Mucosa of rectum (tissue), 2 donors: Measurements from ENCODE around the gene ITSN1.
A peak's percentile ranks its signal among the peaks of the same experiment; 100 is the strongest.

ENCODE experiments used
- H3K27ac ChIP-seq, 2 donors: one replicate each; pipeline ENCODE4 v1.7.0; 2013; ENCODE audit warnings: inconsistent platforms in 2 of 2, low read depth in 2 of 2, low read length in 2 of 2
- H3K27me3 ChIP-seq, 2 donors: one replicate each; pipeline ENCODE4 v1.7.0; 2013; ENCODE audit warnings: low read length in 2 of 2; ENCODE audit not compliant: control insufficient read depth in 2 of 2, insufficient read depth in 2 of 2
- H3K36me3 ChIP-seq, 2 donors: one replicate each; pipeline ENCODE4 v1.7.0; 2013; ENCODE audit warnings: low read length in 2 of 2; ENCODE audit not compliant: control insufficient read depth in 2 of 2, insufficient read depth in 2 of 2
- H3K4me1 ChIP-seq, 2 donors: one replicate each; pipeline ENCODE4 v1.7.0; 2013; ENCODE audit warnings: low read length in 2 of 2, mild to moderate bottlenecking in 1 of 2; ENCODE audit not compliant: control insufficient read depth in 2 of 2, insufficient read depth in 2 of 2
- H3K4me3 ChIP-seq, 2 donors: one replicate each; pipeline ENCODE4 v1.7.0; 2013; ENCODE audit warnings: low read length in 2 of 2
- H3K9ac ChIP-seq, 2 donors: one replicate each; pipeline ENCODE4 v1.7.0; 2013; ENCODE audit warnings: low read length in 2 of 2, low read depth in 1 of 2, mild to moderate bottlenecking in 1 of 2
- H3K9me3 ChIP-seq, 2 donors: one replicate each; pipeline ENCODE4 v1.7.0; 2013; ENCODE audit warnings: low read length in 2 of 2; ENCODE audit not compliant: control insufficient read depth in 2 of 2
- donor health status: healthy.
- donor health status: Normal muscosa, but diverticular disease.

ITSN1 gene

GRCh38 chr21:33816174-33816573, 173.9 kb downstream of the ITSN1 start:
- H3K27me3 ChIP-seq: no peaks in the 10 kb centered on the region
- H3K36me3 ChIP-seq: peaks cover 15 to 24% of the 10 kb centered on the region in 2 donors
- no peak overlapping the region for H3K9ac ChIP-seq
- no peak overlapping the region for H3K4me3 ChIP-seq
- H3K27ac ChIP-seq: no peak overlapping the region
- no peaks in the 10 kb centered on the region for H3K9me3 ChIP-seq
- no peaks in the 10 kb centered on the region for H3K4me1 ChIP-seq

- Histone ChIP-seq H3K9ac (no peak overlapping the region), H3K4me1 (no peaks in the 10 kb centered on the region), H3K4me3 (no peak overlapping the region), H3K36me3 (peaks cover 15 to 24% of the 10 kb centered on the region in 2 donors), H3K27ac (no peak overlapping the region), H3K9me3 (no peaks in the 10 kb centered on the region), H3K27me3 (no peaks in the 10 kb centered on the region)
Observed at GRCh38 chr21:33817138-33817537, 174.8 kb downstream of the ITSN1 start.

GRCh38 chr21:33817663-33818451, 175.6 kb downstream of the ITSN1 start:
- no peak overlapping the region for H3K27ac ChIP-seq
- H3K4me1 ChIP-seq: no peaks in the 10 kb centered on the region
- no peaks in the 10 kb centered on the region for H3K27me3 ChIP-seq
- H3K36me3 ChIP-seq: peaks cover 15 to 24% of the 10 kb centered on the region in 2 donors
- no peaks in the 10 kb centered on the region for H3K9me3 ChIP-seq
- no peak overlapping the region for H3K4me3 ChIP-seq
- H3K9ac ChIP-seq: no peak overlapping the region

GRCh38 chr21:33820230-33820770, 178.0 kb downstream of the ITSN1 start:
- H3K36me3 ChIP-seq: peaks cover 6 to 16% of the 10 kb centered on the region in 2 donors

GRCh38 chr21:33820798-33821197, 178.5 kb downstream of the ITSN1 start:
- H3K9me3 ChIP-seq: no peaks in the 10 kb centered on the region
- no peak overlapping the region for H3K4me3 ChIP-seq
- H3K9ac ChIP-seq: no peak overlapping the region
- no peaks in the 10 kb centered on the region for H3K27me3 ChIP-seq
- peaks cover 6 to 16% of the 10 kb centered on the region in 2 donors for H3K36me3 ChIP-seq
- no peaks in the 10 kb centered on the region for H3K4me1 ChIP-seq
- H3K27ac ChIP-seq: no peak overlapping the region

More at GRCh38 chr21:33820230-33820770, 178.0 kb downstream of the ITSN1 start:
- no peak overlapping the region for H3K4me3 ChIP-seq
- H3K9ac ChIP-seq: no peak overlapping the region
- H3K4me1 ChIP-seq: no peaks in the 10 kb centered on the region
- no peak overlapping the region for H3K27ac ChIP-seq
- H3K27me3 ChIP-seq: no peaks in the 10 kb centered on the region
- H3K9me3 ChIP-seq: no peaks in the 10 kb centered on the region

GRCh38 chr21:33821503-33822322, 179.4 kb downstream of the ITSN1 start:
- Histone ChIP-seq H3K9me3 (no peaks in the 10 kb centered on the region), H3K27me3 (no peaks in the 10 kb centered on the region), H3K9ac (no peak overlapping the region), H3K4me3 (no peak overlapping the region), H3K4me1 (no peaks in the 10 kb centered on the region), H3K36me3 (peaks cover 6 to 16% of the 10 kb centered on the region in 2 donors), H3K27ac (no peak overlapping the region)

- no peak overlapping the region for H3K4me3 ChIP-seq
- no peak overlapping the region for H3K9ac ChIP-seq
- H3K36me3 ChIP-seq: peaks cover 3 to 5% of the 10 kb centered on the region in 2 donors
- peaks cover 0 to 3% of the 10 kb centered on the region in 2 donors for H3K4me1 ChIP-seq
- no peaks in the 10 kb centered on the region for H3K9me3 ChIP-seq
- H3K27ac ChIP-seq: no peak overlapping the region
- no peaks in the 10 kb centered on the region for H3K27me3 ChIP-seq
Observed at GRCh38 chr21:33824156-33824941, 182.0 kb downstream of the ITSN1 start.

GRCh38 chr21:33825419-33825818, 183.1 kb downstream of the ITSN1 start:
- peak overlapping the region in 1 of 2 donors; percentile 5 for H3K27ac ChIP-seq

GRCh38 chr21:33825915-33826314, 183.6 kb downstream of the ITSN1 start:
- H3K27me3 ChIP-seq: no peaks in the 10 kb centered on the region
- H3K27ac ChIP-seq: no peak overlapping the region
- no peak overlapping the region for H3K4me3 ChIP-seq
- H3K36me3 ChIP-seq: peaks cover 6 to 10% of the 10 kb centered on the region in 2 donors
- no peaks in the 10 kb centered on the region for H3K9me3 ChIP-seq
- peaks cover 0 to 3% of the 10 kb centered on the region in 2 donors for H3K4me1 ChIP-seq
- no peak overlapping the region for H3K9ac ChIP-seq

More at GRCh38 chr21:33825419-33825818, 183.1 kb downstream of the ITSN1 start:
- Histone ChIP-seq H3K36me3 (peaks cover 5 to 10% of the 10 kb centered on the region in 2 donors), H3K9ac (no peak overlapping the region), H3K4me3 (no peak overlapping the region), H3K4me1 (peaks cover 0 to 3% of the 10 kb centered on the region in 2 donors), H3K9me3 (no peaks in the 10 kb centered on the region), H3K27me3 (no peaks in the 10 kb centered on the region)
